Panc1 (cell line): ENCODE data around the gene HTRA3. TPM values are rescaled to one million over a fixed set of nuclear protein-coding genes. Genes with fewer than 3 reads are reported as not detected.
A peak's percentile ranks its signal among the peaks of the same experiment; 100 is the strongest.

Source experiments
- ATAC-seq: fragments of 200-7000 bp; cut with Tn5 transposase; 2 replicates; pipeline ENCODE4 v1.9.1; 2020; ENCODE audit warnings: mild to moderate bottlenecking, moderate library complexity
- BruUV-seq: library from RNA; stranded (reverse); fragments of 400-500 nt; replicated peaks from 2 replicates; lab custom pipeline; 2021; lab: Mats Ljungman, UMichigan
- CTCF ChIA-PET: fragments of 300-600 bp; sonication (Branson Sonifier 250); formaldehyde crosslinking; loops from one replicate; lab custom pipeline; 2022; ENCODE audit warnings: antibody characterized with exemption; lab: Charles Lee
- POLR2A ChIA-PET: fragments of 300-600 bp; sonication (Branson Sonifier 250); formaldehyde crosslinking; loops from one replicate; lab custom pipeline; 2022; ENCODE audit warnings: antibody characterized with exemption; lab: Charles Lee
- DNase-seq: peaks from one replicate; pipeline ENCODE4 v3.0.0-alpha.2; 2010; ENCODE audit warnings: low read depth, low spot score
- H3K27ac ChIP-seq: 2 replicates; pipeline ENCODE4 v1.5.1; 2011; ENCODE audit warnings: mild to moderate bottlenecking, low read length, inconsistent platforms
- H3K27me3 ChIP-seq: fragments of 200-500 bp; sonication (Bioruptor generic); 2 replicates; pipeline ENCODE4 v1.6.0; 2014; ENCODE audit warnings: low read length, inconsistent platforms; ENCODE audit not compliant: control insufficient read depth, insufficient read depth
- H3K36me3 ChIP-seq: fragments of 200-500 bp; sonication (Bioruptor generic); 2 replicates; pipeline ENCODE4 v1.5.1; 2014; ENCODE audit warnings: inconsistent platforms, mild to moderate bottlenecking, low read length, moderate library complexity; ENCODE audit not compliant: control insufficient read depth, insufficient read depth
- H3K4me1 ChIP-seq: 2 replicates; pipeline ENCODE4 v1.5.1; 2011; ENCODE audit warnings: inconsistent platforms, mild to moderate bottlenecking, low read length, moderate library complexity; ENCODE audit not compliant: control insufficient read depth, insufficient read depth
- H3K4me3 ChIP-seq, 2 experiments: 2 replicates each; pipeline ENCODE4 v1.5.1; 2011 to 2012; ENCODE audit warnings: low read depth in 2 of 2, low read length in 2 of 2, mild to moderate bottlenecking in 2 of 2, inconsistent platforms in 1 of 2, moderate library complexity in 1 of 2
- H3K9me3 ChIP-seq: fragments of 200-500 bp; sonication (Bioruptor generic); 2 replicates; pipeline ENCODE4 v1.5.1; 2014; ENCODE audit warnings: low read depth, mild to moderate bottlenecking, inconsistent platforms, low read length, moderate library complexity; ENCODE audit not compliant: control insufficient read depth, insufficient read depth
- CTCF ChIP-seq: fragments of 450-650 bp; IDR thresholded peaks from 2 replicates; pipeline ENCODE4 v1.5.1; 2017; ENCODE audit warnings: mild to moderate bottlenecking
- POLR2AphosphoS5 ChIP-seq: IDR thresholded peaks from 2 replicates; pipeline ENCODE4 v1.6.1; 2012; ENCODE audit warnings: mild to moderate bottlenecking, low read depth, low read length, moderate library complexity
- SIN3A ChIP-seq: IDR thresholded peaks from 2 replicates; pipeline ENCODE4 v1.6.1; 2012; ENCODE audit warnings: low read depth, mild to moderate bottlenecking, low read length, moderate library complexity, borderline replicate concordance; ENCODE audit not compliant: insufficient read depth
- TCF7L2 ChIP-seq: IDR thresholded peaks from 2 replicates; pipeline ENCODE4 v1.6.1; 2011; ENCODE audit warnings: mild to moderate bottlenecking, low read depth, low read length, inconsistent platforms
- in situ Hi-C: cut with HindIII; loops from 2 replicates; pipeline ENCODE4 v1.10.0; 2016; ENCODE audit warnings: low sequenced_read_pairs, low pct_unique_long_range_greater_than_20kb
- intact Hi-C: fragments of 100-400 bp; cut with micrococcal nuclease; formaldehyde crosslinking; loops from one replicate; pipeline ENCODE4 v1.10.0; 2022; ENCODE audit not compliant: unreplicated experiment
- total RNA-seq: library from RNA; stranded (reverse); gene quantifications from one replicate; pipeline ENCODE4 v1.2.1, GENCODE V29; 2021; ENCODE audit not compliant: unreplicated experiment
- TF ChIP-seq, protein P1 (sequence below), 2 experiments: IDR thresholded peaks; 2 replicates each; pipeline ENCODE4 v1.6.1; 2011 to 2012; ENCODE audit warnings: low read depth in 2 of 2, control low read depth in 1 of 2, low read length in 1 of 2, mild to moderate bottlenecking in 1 of 2, moderate library complexity in 1 of 2; ENCODE audit not compliant: insufficient read depth in 1 of 2

Gene HTRA3
- total RNA-seq, 1 experiment from 2014 or later, result 0.98 TPM

- H3K27me3 ChIP-seq, result no peaks in the 10 kb centered on the region
- peaks cover 4% of the 10 kb centered on the region; the same call in 1 of the 2 replicates for H3K4me1 ChIP-seq
- in situ Hi-C loops (no loop called here), intact Hi-C loops (no loop called here)
- ChIA-PET POLR2A (no interaction called here), CTCF (no interaction called here)
- H3K27ac ChIP-seq, result no peak overlapping the region
- no peaks in the 10 kb centered on the region for H3K9me3 ChIP-seq
- TF ChIP-seq CTCF, result no peak
- TF ChIP-seq TCF7L2, result no peak
- TF ChIP-seq SIN3A, result no peak
- TF ChIP-seq, protein P1, sequence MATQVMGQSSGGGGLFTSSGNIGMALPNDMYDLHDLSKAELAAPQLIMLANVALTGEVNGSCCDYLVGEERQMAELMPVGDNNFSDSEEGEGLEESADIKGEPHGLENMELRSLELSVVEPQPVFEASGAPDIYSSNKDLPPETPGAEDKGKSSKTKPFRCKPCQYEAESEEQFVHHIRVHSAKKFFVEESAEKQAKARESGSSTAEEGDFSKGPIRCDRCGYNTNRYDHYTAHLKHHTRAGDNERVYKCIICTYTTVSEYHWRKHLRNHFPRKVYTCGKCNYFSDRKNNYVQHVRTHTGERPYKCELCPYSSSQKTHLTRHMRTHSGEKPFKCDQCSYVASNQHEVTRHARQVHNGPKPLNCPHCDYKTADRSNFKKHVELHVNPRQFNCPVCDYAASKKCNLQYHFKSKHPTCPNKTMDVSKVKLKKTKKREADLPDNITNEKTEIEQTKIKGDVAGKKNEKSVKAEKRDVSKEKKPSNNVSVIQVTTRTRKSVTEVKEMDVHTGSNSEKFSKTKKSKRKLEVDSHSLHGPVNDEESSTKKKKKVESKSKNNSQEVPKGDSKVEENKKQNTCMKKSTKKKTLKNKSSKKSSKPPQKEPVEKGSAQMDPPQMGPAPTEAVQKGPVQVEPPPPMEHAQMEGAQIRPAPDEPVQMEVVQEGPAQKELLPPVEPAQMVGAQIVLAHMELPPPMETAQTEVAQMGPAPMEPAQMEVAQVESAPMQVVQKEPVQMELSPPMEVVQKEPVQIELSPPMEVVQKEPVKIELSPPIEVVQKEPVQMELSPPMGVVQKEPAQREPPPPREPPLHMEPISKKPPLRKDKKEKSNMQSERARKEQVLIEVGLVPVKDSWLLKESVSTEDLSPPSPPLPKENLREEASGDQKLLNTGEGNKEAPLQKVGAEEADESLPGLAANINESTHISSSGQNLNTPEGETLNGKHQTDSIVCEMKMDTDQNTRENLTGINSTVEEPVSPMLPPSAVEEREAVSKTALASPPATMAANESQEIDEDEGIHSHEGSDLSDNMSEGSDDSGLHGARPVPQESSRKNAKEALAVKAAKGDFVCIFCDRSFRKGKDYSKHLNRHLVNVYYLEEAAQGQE (IDR thresholded peaks at IDR 0.05; ENCODE audit: insufficient read depth in 1 of 2, low read depth in 2 of 2, low read length in 1 of 2), result no peak
- TF ChIP-seq POLR2AphosphoS5, result no peak
- no TSS peak for BruUV-seq
- no peak for DNase-seq
- no peaks in the 10 kb centered on the region for H3K36me3 ChIP-seq
- H3K4me3 ChIP-seq, result no peak overlapping the region
- ATAC-seq, result peak; percentile 41
Measured at GRCh38 chr4:8278009-8278395, 8.4 kb downstream of the HTRA3 start.

DNA sequence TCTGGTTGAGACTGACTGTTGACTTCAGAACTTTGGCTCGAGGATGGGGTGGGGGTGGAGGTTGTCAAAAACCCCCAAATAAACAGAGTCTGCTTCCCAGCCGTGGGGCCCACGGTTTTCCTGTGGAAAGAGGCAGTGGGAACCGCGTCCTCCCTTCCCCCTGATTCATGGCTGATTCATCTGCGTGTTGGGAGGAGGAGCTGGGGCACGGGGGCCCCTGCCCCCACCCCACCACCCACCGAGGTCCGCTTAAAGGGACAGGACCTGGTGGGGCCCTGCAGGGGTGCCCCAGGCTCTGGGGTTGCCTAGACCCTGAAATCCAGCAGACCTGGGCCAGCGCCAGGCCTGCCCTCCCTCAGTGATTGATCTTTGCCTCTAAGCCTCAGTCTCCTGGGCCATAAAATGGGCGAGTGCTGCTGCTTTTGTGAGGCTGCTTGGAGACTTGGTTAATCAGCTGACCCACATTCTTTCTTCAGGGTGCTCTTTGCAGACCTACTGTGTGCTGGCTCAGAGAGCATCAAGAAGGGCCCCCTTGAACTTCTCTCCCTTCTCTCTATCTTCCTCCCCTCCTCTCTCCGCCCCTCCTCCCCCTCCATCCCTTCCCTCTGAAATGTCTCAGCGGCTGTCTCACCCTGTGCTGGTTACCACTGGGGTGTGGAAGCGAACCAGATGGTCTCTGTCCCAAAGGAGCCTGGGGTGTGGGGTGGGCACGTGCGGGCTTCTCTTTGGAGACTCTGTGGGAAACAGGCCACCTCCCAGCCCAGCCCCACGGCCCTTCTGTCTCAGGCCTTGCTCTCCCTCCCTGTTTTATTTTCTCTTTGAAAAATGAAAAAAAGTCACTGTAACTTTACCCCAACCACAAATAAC lies 9.1 kb downstream of the HTRA3 start:
- no peaks in the 10 kb centered on the region for H3K36me3 ChIP-seq
- H3K27me3 ChIP-seq, result no peaks in the 10 kb centered on the region
- no peak overlapping the region for H3K27ac ChIP-seq
- ChIA-PET POLR2A (no interaction called here), CTCF (no interaction called here)
- H3K4me1 ChIP-seq, result peaks cover 4% of the 10 kb centered on the region; the same call in 1 of the 2 replicates
- intact Hi-C loops (no loop called here), in situ Hi-C loops (no loop called here)
- DNase-seq (no peak), ATAC-seq (no peak)
- no peaks in the 10 kb centered on the region for H3K9me3 ChIP-seq
- no peak overlapping the region for H3K4me3 ChIP-seq
- BruUV-seq, result no TSS peak
- TF ChIP-seq CTCF (no peak), POLR2AphosphoS5 (no peak), TCF7L2 (no peak), SIN3A (no peak)
- TF ChIP-seq, protein P1 (IDR thresholded peaks at IDR 0.05; ENCODE audit: insufficient read depth in 1 of 2, low read depth in 2 of 2, low read length in 1 of 2), result no peak
